Stimulated activated CD4-positive, alpha-beta T cell treated with anti-CD3 and anti-CD28 coated beads, Interleukin-1b, Interleukin-23, amount 100 ng/mL, for 1 hour (primary cell): ENCODE measurements around the gene MAPK14.

Source experiments
- DNase-seq, 2 donors: peaks; one replicate each; pipeline ENCODE4 v3.0.0-alpha.2; 2020; ENCODE audit warnings: low read depth in 2 of 2

The MAPK14 gene

GRCh38 chr6:36099869-36100483 is 72.4 kb downstream of the MAPK14 start:
- no peak for DNase-seq

GRCh38 chr6:36101691-36102090 is 74.1 kb downstream of the MAPK14 start:
- DNase-seq: no peak

- DNase-seq: no peak
Observed at GRCh38 chr6:36102853-36103252, 75.2 kb downstream of the MAPK14 start.

GRCh38 chr6:36104836-36105235 is 77.2 kb downstream of the MAPK14 start:
- DNase-seq: no peak

GRCh38 chr6:36109092-36109491 is 81.5 kb downstream of the MAPK14 start:
- no peak for DNase-seq

- DNase-seq: no peak
Observed at GRCh38 chr6:36110050-36110449, 82.4 kb downstream of the MAPK14 start.

- DNase-seq: no peak
Observed at GRCh38 chr6:36110863-36111262, 83.3 kb downstream of the MAPK14 start.

- DNase-seq: no peak
Observed at GRCh38 chr6:36111526-36111925, 83.9 kb downstream of the MAPK14 start.

GRCh38 chr6:36113049-36113448 is 85.4 kb downstream of the MAPK14 start:
- DNase-seq: no peak

GRCh38 chr6:36113703-36114102 is 86.1 kb downstream of the MAPK14 start:
- DNase-seq: no peak

GRCh38 chr6:36114798-36115408 is 87.3 kb downstream of the MAPK14 start:
- no peak for DNase-seq

GRCh38 chr6:36115412-36115811 is 87.8 kb downstream of the MAPK14 start:
- no peak for DNase-seq

- DNase-seq: no peak
Observed at GRCh38 chr6:36116066-36116864, 88.7 kb downstream of the MAPK14 start.

GRCh38 chr6:36116943-36117342 is 89.3 kb downstream of the MAPK14 start:
- DNase-seq: no peak

GRCh38 chr6:36117658-36118549 is 90.3 kb downstream of the MAPK14 start:
- no peak for DNase-seq

- no peak for DNase-seq
Observed at GRCh38 chr6:36118550-36119107, 91.0 kb downstream of the MAPK14 start.

- no peak for DNase-seq
Observed at GRCh38 chr6:36119209-36119608, 91.6 kb downstream of the MAPK14 start.

- no peak for DNase-seq
Observed at GRCh38 chr6:36120018-36120417, 92.4 kb downstream of the MAPK14 start.

- DNase-seq: peak; percentile 35 to 42
Observed at GRCh38 chr6:36120539-36120938, 92.9 kb downstream of the MAPK14 start.

GRCh38 chr6:36120979-36121786 is 93.6 kb downstream of the MAPK14 start:
- no peak for DNase-seq
